GM21447 (cell line): ENCODE results near the gene EOLA2.
A peak's percentile ranks its signal among the peaks of the same experiment; 100 is the strongest.
"Not testable (repeated sequence)": the region's sequence is repeated elsewhere in the genome, so short reads cannot be mapped to it uniquely, and the experiment has no call there.

Experiments
- ATAC-seq: cut with Tn5 transposase; IDR thresholded peaks from one replicate; pipeline ENCODE4 v1.9.1; 2021; ENCODE audit not compliant: unreplicated experiment

Gene EOLA2

GRCh38 chrX:149938427-149938880 lies at the start of gene EOLA2:
Gene EOLA2, minus strand, starts transcription at chrX:149938491. Its CDS starts 4,617 bp downstream, at chrX:149933874.
- peak; percentile 70 for ATAC-seq

- peak; percentile 62 for ATAC-seq
These were observed 49.3 kb upstream of the EOLA2 start for GRCh38 chrX:149987613-149988012.

GRCh38 chrX:149984411-149984810 lies 46.1 kb upstream of the EOLA2 start:
- ATAC-seq, result no peak

- no peak for ATAC-seq
These were observed 44.0 kb upstream of the EOLA2 start for GRCh38 chrX:149982310-149982709.

- no peak for ATAC-seq
These were observed 40.9 kb upstream of the EOLA2 start for GRCh38 chrX:149979126-149979644.

GRCh38 chrX:149962859-149963757 lies 24.8 kb upstream of the EOLA2 start:
- ATAC-seq, result peak; percentile 55

- ATAC-seq, result no peak
These were observed 23.7 kb upstream of the EOLA2 start for GRCh38 chrX:149962010-149962409.

GRCh38 chrX:149961572-149961971 lies 23.3 kb upstream of the EOLA2 start:
- no peak for ATAC-seq

- no peak for ATAC-seq
These were observed 12.4 kb upstream of the EOLA2 start for GRCh38 chrX:149950681-149951080.

- no peak for ATAC-seq
These were observed 11.6 kb upstream of the EOLA2 start for GRCh38 chrX:149949743-149950436.

GRCh38 chrX:149948016-149948415 lies 9.7 kb upstream of the EOLA2 start:
- no peak for ATAC-seq

- ATAC-seq, result not testable (repeated sequence)
These were observed 8.6 kb upstream of the EOLA2 start for GRCh38 chrX:149946932-149947331.

GRCh38 chrX:149945820-149946219 lies 7.5 kb upstream of the EOLA2 start:
- not testable (repeated sequence) for ATAC-seq

- not testable (repeated sequence) for ATAC-seq
These were observed 6.9 kb upstream of the EOLA2 start for GRCh38 chrX:149945087-149945670.

- ATAC-seq, result not testable (repeated sequence)
These were observed 2.4 kb upstream of the EOLA2 start for GRCh38 chrX:149940674-149941024.

GRCh38 chrX:149939905-149940673 lies 1.8 kb upstream of the EOLA2 start:
- ATAC-seq, result peak; percentile 42

GRCh38 chrX:149939655-149939904 lies 1.3 kb upstream of the EOLA2 start:
- ATAC-seq, result peak; percentile 10

- peak; percentile 1 for ATAC-seq
These were observed 777 bp upstream of the EOLA2 start for GRCh38 chrX:149938881-149939654.

- ATAC-seq, result peak; percentile 0
These were observed 342 bp downstream of the EOLA2 start for GRCh38 chrX:149937871-149938426.

- not testable (repeated sequence) for ATAC-seq
These were observed 963 bp downstream of the EOLA2 start for GRCh38 chrX:149937328-149937727.
